ENCODE results near the gene SCARB1.

Gene SCARB1

DNA sequence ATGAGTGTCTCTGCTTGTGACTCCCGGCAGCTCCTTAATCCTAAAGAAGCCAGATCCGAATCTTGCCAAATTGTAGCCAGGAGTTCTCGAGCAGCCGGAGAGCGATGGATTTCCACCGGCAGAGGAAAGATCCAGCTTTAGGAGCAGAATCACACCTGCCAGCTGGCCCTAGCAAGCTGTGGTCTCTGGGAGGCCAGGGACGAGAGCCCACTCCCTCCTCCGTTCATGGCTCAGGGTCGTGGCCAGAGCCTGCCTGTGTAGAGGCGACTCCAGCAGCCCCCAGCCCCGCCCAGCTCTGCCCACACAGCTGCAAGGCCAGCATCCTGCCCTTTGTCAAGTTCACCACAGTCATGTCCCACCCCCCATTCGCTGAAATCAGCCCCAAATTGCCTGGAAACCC, 121.0 kb downstream of the SCARB1 start:
- peaks cover 49% of the 10 kb centered on the region for H3K4me1 Mint-ChIP-seq
- peaks cover 35% of the 10 kb centered on the region for H3K27me3 Mint-ChIP-seq
- no peak overlapping the region for H3K4me3 Mint-ChIP-seq
- no peak for ATAC-seq
- no peak for DNase-seq
- H3K27ac Mint-ChIP-seq = no peak overlapping the region
- no peaks in the 10 kb centered on the region for H3K9me3 Mint-ChIP-seq

DNA sequence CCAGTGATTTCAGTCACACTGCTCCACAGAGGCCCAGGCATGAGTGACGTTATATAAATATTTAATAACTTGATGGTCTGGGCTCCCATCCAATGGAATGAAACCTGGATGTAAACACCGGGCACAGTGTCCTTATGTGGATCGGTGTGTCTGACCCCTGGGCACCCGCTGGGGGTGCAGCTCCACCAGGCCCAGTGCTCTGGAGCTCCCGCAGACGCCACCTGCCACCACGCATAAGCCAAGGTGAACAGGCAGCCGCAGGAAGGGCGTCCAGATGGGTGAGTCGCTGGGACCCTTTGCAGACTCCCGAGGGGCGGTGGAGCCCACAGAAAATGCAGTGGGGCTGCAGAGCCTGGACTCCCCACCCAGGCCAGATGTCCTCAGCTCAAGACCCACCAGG, 121.6 kb downstream of the SCARB1 start:
- ATAC-seq = no peak
- no peak overlapping the region for H3K27ac Mint-ChIP-seq

DNA sequence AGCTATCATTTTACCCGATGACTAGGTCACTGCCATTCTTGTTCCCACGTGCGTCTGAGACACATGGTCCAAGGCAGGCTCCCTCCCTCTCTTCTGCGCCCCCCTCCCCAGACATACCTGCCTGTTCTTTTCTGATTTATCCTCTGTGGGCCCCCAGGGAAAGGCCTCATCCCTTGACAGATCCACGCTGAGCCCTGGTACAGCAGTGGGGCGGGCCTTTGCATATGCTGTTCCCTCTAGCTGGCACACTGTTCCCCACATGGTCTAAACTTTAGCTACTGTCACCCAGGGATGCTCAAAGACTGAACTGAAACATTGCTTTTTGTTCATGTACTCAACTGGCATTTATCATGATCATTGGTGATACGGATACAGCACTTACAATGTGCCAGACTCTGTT, 122.5 kb downstream of the SCARB1 start:
- DNase-seq (no peak), ATAC-seq (no peak)
- Mint-ChIP-seq H3K27ac (no peak overlapping the region), H3K4me1 (peaks cover 54% of the 10 kb centered on the region), H3K27me3 (peaks cover 21% of the 10 kb centered on the region), H3K9me3 (no peaks in the 10 kb centered on the region), H3K4me3 (no peak overlapping the region)

More for the DNA sequence above, 121.6 kb downstream of the SCARB1 start:
- peaks cover 30% of the 10 kb centered on the region for H3K27me3 Mint-ChIP-seq
- no peaks in the 10 kb centered on the region for H3K9me3 Mint-ChIP-seq
- DNase-seq = no peak
- no peak overlapping the region for H3K4me3 Mint-ChIP-seq
- peaks cover 50% of the 10 kb centered on the region for H3K4me1 Mint-ChIP-seq

DNA sequence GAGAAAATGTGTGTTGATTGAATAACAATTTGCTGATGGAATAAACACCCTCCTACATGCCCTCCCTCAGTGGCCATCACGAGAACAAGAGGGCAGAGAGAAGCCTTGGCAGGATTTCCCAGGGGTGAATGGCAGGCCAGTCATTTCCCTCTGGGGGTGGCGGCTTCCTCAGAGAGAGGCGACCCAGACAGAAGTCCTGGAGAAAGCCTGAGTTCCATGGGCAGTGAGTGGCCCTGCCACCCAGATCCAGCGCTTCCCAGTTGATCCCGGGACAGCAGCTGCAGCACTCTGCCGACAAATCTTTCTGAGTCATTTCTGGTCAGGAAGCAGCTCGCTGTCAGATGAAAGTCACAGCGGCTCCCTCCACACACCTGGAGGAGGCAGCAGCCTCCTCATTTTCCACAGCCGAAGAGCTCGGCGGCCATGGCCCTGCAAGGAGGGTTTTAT, 123.0 kb downstream of the SCARB1 start:
- H3K4me3 Mint-ChIP-seq = no peak overlapping the region
- no peak for DNase-seq

DNA sequence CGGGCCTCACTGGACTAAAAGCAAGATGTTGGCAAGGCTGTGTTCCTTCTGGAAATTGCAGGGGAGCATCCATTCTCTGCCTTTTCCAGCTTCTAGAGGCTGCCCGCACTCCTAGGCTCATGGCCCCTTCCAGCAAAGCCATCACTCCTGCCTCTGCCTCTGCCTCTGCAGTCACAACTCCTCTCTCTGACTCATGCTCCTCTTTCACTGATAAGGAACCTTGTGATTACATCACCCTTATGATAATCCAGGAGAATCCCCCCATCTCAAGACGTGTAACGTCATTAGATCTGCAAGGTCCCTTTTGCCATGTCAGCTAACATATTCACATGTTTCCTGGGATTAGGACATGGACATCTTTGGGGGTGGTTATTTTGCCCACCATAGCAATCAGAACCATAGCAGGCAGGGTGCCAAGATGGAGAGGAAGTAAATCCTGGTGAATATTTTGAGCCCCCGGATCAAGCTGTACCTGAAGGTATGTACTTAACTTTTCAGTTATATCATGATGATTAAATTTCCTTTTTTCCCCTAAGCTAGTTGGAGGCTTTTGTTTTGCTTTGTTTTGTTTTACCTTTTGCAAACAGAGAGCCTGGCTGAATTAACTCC, 123.6 kb downstream of the SCARB1 start:
- H3K27me3 Mint-ChIP-seq = peaks cover 9% of the 10 kb centered on the region
- peak overlapping the region in 1 of 2 donors; percentile 4 for H3K27ac Mint-ChIP-seq
- DNase-seq (no peak), ATAC-seq (no peak)
- H3K4me3 Mint-ChIP-seq = no peak overlapping the region
- H3K4me1 Mint-ChIP-seq = peaks cover 52% of the 10 kb centered on the region
- no peaks in the 10 kb centered on the region for H3K9me3 Mint-ChIP-seq

More for the DNA sequence above, 123.0 kb downstream of the SCARB1 start:
- Mint-ChIP-seq H3K4me1 (peaks cover 54% of the 10 kb centered on the region), H3K27me3 (peaks cover 16% of the 10 kb centered on the region), H3K9me3 (no peaks in the 10 kb centered on the region), H3K27ac (no peak overlapping the region)
- ATAC-seq = no peak

DNA sequence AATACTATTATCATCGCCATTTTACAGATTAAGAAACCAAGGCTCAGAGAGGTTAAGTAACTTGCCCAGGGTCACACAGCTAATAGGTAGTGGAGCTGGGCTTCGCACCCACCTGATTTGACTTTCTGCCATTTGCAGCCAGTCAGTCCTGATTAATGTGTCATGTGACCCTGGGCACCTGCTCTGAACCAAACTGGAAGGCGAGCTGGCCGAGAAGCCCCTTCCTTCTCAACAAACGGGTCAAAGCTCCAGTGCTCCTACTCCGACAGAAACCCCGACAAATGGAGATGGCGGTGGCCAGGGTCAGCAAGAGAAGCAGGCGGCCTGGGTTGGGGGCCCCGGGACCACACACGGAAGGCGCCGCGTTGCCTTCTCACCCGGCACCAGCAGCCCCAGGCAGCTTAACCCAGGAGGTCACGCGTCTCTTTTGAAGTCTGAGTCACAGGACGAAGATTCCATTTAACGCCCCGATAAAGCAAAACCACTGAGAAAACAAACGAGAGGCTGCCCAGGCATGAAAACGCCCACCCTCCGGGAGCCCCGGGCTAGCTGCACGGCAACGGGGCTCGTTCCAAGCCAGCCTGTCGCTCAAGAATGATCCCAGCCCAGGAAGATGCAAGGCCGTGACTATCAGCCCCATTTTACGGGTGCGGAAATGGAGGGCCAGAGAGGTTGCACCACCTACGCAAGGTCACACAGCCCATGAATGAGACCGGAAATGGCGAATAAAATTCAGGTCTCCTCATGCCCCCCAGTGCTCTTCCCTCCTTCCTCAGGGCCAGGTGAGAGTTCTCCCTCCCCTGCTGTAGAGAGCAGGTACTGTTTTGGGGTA, 124.8 kb downstream of the SCARB1 start:
- no peak for ATAC-seq
- Mint-ChIP-seq H3K9me3 (no peaks in the 10 kb centered on the region), H3K4me3 (no peak overlapping the region), H3K27ac (no peak overlapping the region), H3K4me1 (peaks cover 63% of the 10 kb centered on the region), H3K27me3 (peaks cover 7% of the 10 kb centered on the region)
- no peak for DNase-seq

DNA sequence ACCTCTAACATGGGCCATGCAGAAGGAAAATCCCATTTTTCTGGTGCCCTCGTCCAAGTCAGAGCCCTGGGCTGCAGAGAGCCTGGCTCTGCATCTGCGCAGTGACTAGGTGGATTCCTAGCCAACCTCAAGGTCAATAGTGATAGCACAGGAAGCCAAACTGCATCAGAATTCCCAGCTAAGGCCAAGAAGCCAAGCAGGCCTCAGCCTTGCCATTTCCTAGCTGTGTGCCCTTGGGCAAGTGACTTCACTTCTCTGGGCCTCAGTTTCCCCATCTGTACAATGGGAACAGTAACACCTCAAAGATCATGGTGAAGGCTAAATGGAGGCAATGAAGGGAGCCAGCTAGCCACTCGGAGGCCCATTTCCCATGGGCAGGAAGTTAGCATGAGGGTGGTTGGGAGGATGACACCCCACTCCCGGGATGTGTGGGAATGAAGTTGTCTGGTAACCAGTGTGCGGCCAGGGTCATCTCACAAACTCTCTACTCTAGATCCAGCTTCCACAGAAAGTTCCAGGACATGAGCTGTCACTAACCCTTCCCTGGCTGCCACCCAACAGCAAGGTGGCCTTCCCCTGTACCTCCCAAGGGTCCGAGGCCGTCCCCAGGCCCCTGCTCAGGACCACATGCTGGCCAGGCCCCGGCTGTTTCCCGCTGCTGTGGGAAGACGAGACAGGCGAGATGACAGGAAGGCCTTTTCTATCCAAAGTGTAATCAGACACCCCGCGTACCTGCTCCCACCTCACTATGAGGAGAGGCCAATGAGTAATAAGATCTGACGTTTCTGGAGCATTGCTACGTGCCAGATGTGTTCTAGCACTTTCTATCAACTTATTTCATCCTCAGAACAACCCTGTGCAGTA, 125.7 kb downstream of the SCARB1 start:
- Mint-ChIP-seq H3K4me1 (peaks cover 63% of the 10 kb centered on the region), H3K9me3 (no peaks in the 10 kb centered on the region), H3K27ac (no peak overlapping the region), H3K27me3 (peaks cover 10% of the 10 kb centered on the region), H3K4me3 (no peak overlapping the region)
- DNase-seq (no peak), ATAC-seq (no peak)

DNA sequence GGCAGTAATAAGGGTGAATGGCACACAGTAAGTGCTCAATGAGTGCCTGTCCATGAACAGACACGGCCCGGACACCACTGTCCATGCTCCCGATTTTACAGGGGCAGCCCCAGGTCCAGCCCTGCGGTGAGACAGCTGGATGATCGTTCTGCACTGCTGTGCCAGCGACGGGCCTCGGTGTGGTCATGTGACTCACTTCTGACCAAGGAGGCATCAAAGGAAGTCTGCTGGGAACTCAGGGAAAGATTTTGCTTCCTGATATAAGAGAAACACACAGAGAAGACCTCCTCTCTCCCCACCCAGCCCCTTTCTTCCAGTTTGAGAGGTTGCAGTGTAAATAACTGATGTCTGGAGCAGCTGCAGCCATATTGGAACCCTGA, 126.6 kb downstream of the SCARB1 start:
- H3K4me1 Mint-ChIP-seq = peaks cover 63% of the 10 kb centered on the region
- no peak overlapping the region for H3K27ac Mint-ChIP-seq
- no peaks in the 10 kb centered on the region for H3K9me3 Mint-ChIP-seq
- peaks cover 18% of the 10 kb centered on the region for H3K27me3 Mint-ChIP-seq
- ATAC-seq (peak; percentile 24), DNase-seq (no peak)
- H3K4me3 Mint-ChIP-seq = no peak overlapping the region

DNA sequence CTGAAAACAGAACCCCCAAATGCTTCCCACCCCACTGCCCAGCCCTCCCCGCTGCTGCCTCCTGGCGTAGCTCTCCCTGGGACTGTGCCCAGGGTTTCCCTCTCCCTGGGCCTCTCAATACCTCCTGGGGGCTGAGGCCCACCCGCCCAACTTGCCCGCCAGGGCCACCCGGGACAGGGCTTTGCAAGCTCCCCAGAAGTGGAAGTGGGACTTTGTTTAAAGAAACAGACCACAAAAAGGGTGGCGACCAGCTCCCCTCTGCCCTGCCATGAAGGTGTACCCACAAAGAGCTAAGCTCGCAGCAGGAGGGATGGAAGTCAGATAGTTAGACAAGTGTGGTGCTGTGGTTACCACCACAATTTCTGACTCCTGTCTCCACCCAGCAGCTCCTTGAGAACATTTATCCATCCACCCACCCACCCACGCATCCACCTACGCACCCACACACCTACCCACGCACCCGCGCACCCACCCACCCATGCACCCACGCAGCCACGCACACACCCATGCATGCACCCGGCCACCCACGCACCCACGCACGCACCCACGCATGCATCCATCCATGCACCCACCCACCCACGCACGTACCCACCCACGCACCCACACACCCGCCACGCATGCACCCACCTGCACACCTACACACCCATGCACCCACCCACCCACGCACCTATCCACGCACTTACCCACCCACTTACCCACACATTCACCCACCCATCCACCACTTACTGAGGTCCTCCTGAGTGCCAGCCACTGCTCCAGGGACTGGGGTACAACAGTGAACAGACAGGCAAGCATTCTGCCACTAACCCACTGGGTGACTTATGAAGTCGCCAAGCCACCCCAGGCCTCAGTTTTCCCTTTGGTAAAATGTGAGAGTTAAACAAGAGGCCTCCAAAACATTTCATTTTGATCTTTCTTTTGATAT, 127.3 kb downstream of the SCARB1 start:
- Mint-ChIP-seq H3K27ac (peak overlapping the region in 1 of 2 donors; percentile 87), H3K4me1 (peaks cover 62% of the 10 kb centered on the region), H3K27me3 (peaks cover 16% of the 10 kb centered on the region), H3K4me3 (no peak overlapping the region), H3K9me3 (no peaks in the 10 kb centered on the region)
- DNase-seq = peak in 1 of 2 donors; percentile 22
- peak; percentile 78 for ATAC-seq

DNA sequence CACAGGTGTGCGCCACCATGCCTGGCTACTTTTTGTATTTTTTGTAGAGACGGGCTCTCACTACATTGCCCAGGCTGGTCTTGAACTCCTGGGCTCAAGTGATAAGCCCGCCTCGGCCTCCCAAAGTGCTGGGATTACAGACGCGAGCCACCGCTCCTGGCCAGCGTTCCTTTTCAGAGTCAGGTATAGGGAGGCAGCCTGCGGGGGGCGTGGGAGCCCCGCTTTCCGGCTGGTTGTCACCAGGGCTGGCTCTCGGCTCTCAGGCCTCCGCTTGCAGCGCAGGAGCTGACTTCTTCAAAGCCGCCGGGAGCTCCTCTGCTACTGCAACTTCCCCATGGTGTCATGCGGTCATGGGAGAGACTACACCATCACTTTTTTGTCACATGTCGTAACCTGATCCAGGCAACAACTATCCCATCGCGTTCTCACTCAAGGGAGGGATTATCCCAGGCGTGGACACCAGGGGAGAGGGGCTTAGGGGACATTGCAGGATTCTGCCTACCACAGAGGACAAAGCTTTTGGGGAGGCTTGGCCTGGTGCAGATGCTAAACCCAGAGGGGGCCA, 129.4 kb downstream of the SCARB1 start:
- Mint-ChIP-seq H3K4me3 (no peak overlapping the region), H3K27me3 (peaks cover 11% of the 10 kb centered on the region), H3K9me3 (no peaks in the 10 kb centered on the region), H3K27ac (no peak overlapping the region), H3K4me1 (peaks cover 41% of the 10 kb centered on the region)
- no peak for DNase-seq
- ATAC-seq = no peak

DNA sequence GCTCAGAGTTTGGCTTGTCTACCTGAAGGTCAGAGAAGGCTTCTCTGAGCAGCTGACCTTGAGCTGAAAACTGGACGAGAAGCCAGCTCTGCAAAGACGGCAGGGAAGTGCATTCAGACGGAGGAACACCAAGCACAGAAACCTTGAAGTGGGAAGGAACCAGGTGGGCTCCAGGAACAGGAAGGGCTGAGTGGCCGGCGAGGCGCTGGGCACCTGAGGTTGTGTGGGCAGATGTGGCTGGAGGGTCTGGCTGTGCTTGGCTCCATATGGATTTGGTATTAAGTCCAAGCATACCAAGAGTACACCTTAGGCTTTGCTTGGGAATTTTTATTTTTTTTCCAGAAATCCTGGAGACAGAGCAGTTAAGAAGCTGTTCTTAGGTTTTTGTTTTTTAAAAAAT, 130.6 kb downstream of the SCARB1 start:
- Mint-ChIP-seq H3K4me3 (no peak overlapping the region), H3K27ac (no peak overlapping the region), H3K9me3 (no peaks in the 10 kb centered on the region), H3K27me3 (peaks cover 11% of the 10 kb centered on the region), H3K4me1 (peaks cover 30% of the 10 kb centered on the region)
- DNase-seq = no peak
- ATAC-seq = no peak

DNA sequence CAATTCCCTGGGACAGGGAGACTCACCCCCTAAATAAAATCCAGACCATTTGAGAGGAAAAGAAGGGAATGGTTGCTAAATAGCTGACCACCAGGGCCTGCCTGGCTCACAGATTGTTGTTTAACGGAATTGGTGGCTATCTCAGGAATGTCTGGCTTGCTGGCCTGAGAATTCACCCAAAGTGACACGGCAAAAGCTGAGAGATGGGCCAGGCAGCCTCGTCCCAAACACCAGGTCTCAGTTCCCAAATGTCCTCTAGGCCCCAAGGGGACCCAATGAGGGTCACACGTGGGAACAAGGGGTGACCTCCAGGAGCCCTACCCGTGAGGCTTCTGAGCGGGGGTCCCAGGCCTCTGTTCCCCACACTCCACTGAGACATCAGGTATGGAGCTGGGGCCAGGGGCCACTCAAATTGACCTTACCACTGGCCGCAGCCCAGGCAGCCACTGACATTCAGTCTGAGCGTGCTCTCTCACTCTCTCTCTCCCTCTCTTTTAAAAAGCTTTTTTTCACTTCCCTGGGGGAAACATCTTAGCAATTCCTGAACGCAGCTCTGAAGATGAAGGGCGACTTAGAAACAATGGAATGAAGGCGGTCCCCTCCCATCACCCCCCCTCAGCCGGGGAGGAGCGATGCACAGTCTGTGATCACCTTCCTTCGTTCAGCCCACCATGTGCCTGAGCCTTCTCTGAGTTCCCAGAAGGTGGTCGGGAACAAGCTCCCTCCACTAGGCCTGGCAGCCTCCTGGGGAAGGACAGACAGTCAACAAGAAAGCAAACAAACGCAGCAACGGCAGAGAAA, 131.2 kb downstream of the SCARB1 start:
- Mint-ChIP-seq H3K4me1 (peaks cover 30% of the 10 kb centered on the region), H3K9me3 (no peaks in the 10 kb centered on the region), H3K4me3 (no peak overlapping the region), H3K27ac (no peak overlapping the region), H3K27me3 (peaks cover 11% of the 10 kb centered on the region)
- DNase-seq = no peak
- ATAC-seq = no peak

DNA sequence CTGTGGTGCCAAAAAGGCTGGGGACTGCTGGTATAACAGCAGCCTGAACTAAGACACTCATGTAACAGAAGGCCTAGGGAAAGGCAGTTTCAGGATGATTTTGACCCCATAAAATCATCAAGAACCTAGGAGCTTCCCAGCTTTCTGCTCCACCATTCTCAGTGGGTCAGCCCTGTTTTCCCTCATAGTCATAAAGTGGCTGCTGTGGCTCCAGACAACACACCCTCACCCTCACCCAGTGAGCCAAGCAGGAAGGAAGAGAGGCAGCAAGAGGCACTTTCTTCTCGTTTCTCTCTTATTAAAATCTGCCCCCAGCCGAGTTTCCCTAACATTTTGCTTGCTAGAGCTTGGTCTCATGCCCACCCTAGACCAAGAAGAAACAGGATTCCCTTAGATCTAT, 131.8 kb downstream of the SCARB1 start:
- no peak for DNase-seq
- H3K27me3 Mint-ChIP-seq = peaks cover 13% of the 10 kb centered on the region
- H3K4me3 Mint-ChIP-seq = no peak overlapping the region
- peaks cover 27% of the 10 kb centered on the region for H3K4me1 Mint-ChIP-seq
- H3K27ac Mint-ChIP-seq = no peak overlapping the region
- no peak for ATAC-seq
- no peaks in the 10 kb centered on the region for H3K9me3 Mint-ChIP-seq

DNA sequence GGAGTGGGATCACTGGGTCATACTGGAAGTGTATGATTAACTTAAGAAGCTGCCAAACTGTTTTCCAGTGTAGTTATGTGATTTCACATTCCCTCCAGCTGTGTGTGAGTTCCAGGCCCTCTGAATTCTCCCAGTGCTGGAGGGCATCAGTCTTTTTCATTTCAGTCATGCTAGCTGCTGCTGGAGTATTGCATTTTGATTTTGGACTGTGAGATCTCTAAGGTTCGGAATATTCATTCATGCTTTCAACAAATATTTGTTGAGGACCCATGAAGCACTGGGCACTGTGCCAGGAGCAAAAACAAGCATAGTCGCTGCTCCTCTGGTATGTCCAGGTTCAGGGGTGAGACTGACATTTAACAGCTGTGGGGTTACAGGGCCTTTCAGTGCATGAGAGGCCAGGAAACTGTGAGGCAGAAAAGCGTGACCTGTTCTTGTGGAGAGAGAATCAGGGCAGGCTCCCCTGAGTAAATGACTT, 133.2 kb downstream of the SCARB1 start:
- H3K4me1 Mint-ChIP-seq = peaks cover 15% of the 10 kb centered on the region
- H3K9me3 Mint-ChIP-seq = no peaks in the 10 kb centered on the region
- peaks cover 22% of the 10 kb centered on the region for H3K27me3 Mint-ChIP-seq
- DNase-seq (no peak), ATAC-seq (no peak)
- H3K4me3 Mint-ChIP-seq = no peak overlapping the region
- H3K27ac Mint-ChIP-seq = no peak overlapping the region
